Right atrium auricular region (tissue), 2 donors: ENCODE measurements around the gene SATL1. TPM values are rescaled to one million over a fixed set of nuclear protein-coding genes. Genes with fewer than 3 reads are reported as not detected.
A peak's percentile ranks its signal among the peaks of the same experiment; 100 is the strongest.

Source experiments
- DNase-seq: peaks from one replicate; pipeline ENCODE4 v3.0.0-alpha.2; 2019; ENCODE audit warnings: low spot score
- H3K27ac ChIP-seq, 2 donors: fragments of 200-600 bp; sonication (generic); 1 replicate in 1 of 2; 2 replicates in 1 of 2; pipeline ENCODE4 v1.5.1; 2016 to 2019
- H3K27me3 ChIP-seq, 2 donors: fragments of 200-600 bp; sonication (generic); one replicate each; pipeline versions ENCODE4 v1.5.1 to v1.6.0; 2017 to 2019
- H3K36me3 ChIP-seq: fragments of 200-600 bp; sonication (generic); one replicate; pipeline ENCODE4 v1.5.1; 2016
- H3K4me1 ChIP-seq, 2 donors: fragments of 200-600 bp; sonication (generic); one replicate each; pipeline versions ENCODE4 v1.5.1 to v1.6.0; 2017 to 2019
- H3K4me3 ChIP-seq, 2 donors: fragments of 200-600 bp; sonication (generic); 1 replicate in 1 of 2; 2 replicates in 1 of 2; pipeline ENCODE4 v1.5.1; 2017 to 2019; ENCODE audit warnings: mild to moderate bottlenecking in 1 of 2, moderate library complexity in 1 of 2
- H3K9me3 ChIP-seq, 2 donors: fragments of 200-600 bp; sonication (generic); one replicate each; pipeline ENCODE4 v1.5.1; 2019
- total RNA-seq, 2 donors: library from RNA; depleted of rRNA; stranded (reverse); fragments of >200 nt; gene quantifications; one replicate each; pipeline ENCODE4 v1.1.0, GENCODE V29; 2016
- TF ChIP-seq, protein P1 (sequence below), 2 donors: fragments of 200-600 bp; sonication (generic); IDR thresholded peaks; one replicate each; pipeline ENCODE4 v1.5.1; 2019; ENCODE audit warnings: antibody characterized with exemption in 2 of 2

The SATL1 gene
- total RNA-seq, 2 donors from 2014 or later: 0.16 TPM; not detected in 1

DNA sequence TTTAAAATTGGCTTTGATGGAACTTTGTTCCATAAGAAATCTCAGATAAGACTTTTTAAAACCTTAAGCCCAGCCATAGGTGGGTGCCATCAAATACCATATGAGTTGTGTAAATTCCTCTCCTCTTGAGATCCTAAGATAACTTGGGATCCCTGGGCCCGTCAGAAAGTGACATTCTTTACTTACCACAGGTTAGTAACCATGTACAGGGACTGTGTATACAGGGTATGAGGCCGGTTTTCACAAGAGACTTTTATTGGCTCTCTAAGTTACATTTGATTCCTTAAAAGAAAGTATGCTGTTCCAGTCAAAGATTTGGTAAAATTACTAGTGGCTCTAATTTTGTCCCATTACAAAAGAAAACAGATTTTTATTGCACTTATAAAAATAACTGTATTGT, 129.8 kb downstream of the SATL1 start:
- DNase-seq: no peak
- TF ChIP-seq, protein P1, sequence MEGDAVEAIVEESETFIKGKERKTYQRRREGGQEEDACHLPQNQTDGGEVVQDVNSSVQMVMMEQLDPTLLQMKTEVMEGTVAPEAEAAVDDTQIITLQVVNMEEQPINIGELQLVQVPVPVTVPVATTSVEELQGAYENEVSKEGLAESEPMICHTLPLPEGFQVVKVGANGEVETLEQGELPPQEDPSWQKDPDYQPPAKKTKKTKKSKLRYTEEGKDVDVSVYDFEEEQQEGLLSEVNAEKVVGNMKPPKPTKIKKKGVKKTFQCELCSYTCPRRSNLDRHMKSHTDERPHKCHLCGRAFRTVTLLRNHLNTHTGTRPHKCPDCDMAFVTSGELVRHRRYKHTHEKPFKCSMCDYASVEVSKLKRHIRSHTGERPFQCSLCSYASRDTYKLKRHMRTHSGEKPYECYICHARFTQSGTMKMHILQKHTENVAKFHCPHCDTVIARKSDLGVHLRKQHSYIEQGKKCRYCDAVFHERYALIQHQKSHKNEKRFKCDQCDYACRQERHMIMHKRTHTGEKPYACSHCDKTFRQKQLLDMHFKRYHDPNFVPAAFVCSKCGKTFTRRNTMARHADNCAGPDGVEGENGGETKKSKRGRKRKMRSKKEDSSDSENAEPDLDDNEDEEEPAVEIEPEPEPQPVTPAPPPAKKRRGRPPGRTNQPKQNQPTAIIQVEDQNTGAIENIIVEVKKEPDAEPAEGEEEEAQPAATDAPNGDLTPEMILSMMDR (IDR thresholded peaks at IDR 0.05): no peak
- H3K9me3 ChIP-seq: no peaks in the 10 kb centered on the region
- no peak overlapping the region for H3K4me3 ChIP-seq
- H3K4me1 ChIP-seq: no peaks in the 10 kb centered on the region
- no peaks in the 10 kb centered on the region for H3K27me3 ChIP-seq
- H3K36me3 ChIP-seq: no peaks in the 10 kb centered on the region
- H3K27ac ChIP-seq: no peak overlapping the region

DNA sequence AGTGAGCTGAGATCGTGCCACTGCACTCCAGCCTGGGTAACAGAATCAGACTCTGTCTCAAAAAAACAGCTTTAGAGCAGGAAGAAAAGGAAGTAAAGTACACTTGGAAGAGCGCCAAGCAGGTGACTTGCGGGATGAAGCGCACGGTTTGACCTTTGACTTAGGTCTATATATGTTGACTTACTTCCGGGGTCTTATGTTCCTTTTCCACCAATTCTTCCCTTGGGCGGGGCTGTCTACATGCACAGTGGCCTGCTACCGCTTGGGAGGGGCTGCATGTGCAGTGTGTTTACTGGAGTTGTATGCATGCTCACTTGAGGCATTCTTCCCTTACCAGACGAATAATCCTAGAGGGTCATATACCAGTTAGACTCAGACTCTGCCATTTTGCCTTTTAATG, 131.3 kb downstream of the SATL1 start:
- no peak overlapping the region for H3K4me3 ChIP-seq
- no peak overlapping the region for H3K27ac ChIP-seq
- no peaks in the 10 kb centered on the region for H3K4me1 ChIP-seq
- H3K9me3 ChIP-seq: no peaks in the 10 kb centered on the region
- H3K36me3 ChIP-seq: no peaks in the 10 kb centered on the region
- TF ChIP-seq, protein P1 (IDR thresholded peaks at IDR 0.05): no peak
- no peak for DNase-seq
- H3K27me3 ChIP-seq: no peaks in the 10 kb centered on the region

DNA sequence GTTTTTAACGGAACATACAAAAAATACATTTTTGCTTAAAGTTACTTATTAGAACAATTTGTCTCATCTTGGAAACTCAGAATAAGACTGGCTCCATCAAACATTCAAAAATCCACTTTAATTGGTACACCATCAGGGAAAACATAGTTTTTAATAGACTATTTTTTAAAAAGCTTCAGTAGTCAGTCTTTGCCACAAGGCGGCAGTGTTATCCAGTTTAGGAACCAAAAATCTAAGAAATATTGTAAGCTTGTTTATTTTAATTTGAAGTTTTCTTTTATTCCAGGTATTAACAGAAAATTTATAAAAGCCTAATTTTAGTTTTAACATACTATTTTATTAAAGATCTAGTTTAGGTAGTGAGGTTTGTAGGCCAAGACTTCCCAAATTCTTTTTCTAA, 132.2 kb downstream of the SATL1 start:
- no peaks in the 10 kb centered on the region for H3K4me1 ChIP-seq
- no peak overlapping the region for H3K27ac ChIP-seq
- H3K27me3 ChIP-seq: no peaks in the 10 kb centered on the region
- H3K4me3 ChIP-seq: no peak overlapping the region
- DNase-seq: no peak
- H3K9me3 ChIP-seq: no peaks in the 10 kb centered on the region
- no peaks in the 10 kb centered on the region for H3K36me3 ChIP-seq
- TF ChIP-seq, protein P1 (IDR thresholded peaks at IDR 0.05): peak; percentile 46 to 78

DNA sequence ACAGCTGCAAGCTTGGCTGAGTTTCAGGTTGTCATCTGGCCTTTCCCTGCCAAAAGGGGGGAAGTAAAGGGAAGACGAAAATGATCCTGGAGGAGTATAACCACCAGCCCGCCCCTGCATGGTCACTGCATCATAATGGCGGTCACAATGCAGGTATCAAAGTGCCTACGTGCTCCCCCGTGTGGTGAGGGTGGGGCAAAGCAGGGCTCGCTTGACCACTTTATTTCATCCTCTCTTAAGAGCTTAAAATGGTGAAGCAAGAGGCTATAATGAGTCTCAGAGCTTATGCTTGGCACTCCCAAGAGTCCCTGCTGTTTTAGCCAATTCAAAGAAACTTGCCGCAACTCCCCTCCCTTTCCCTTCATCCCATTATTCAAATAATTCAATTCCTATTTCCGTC, 134.3 kb downstream of the SATL1 start:
- DNase-seq: no peak
- Histone ChIP-seq H3K36me3 (no peaks in the 10 kb centered on the region), H3K9me3 (no peaks in the 10 kb centered on the region), H3K27ac (no peak overlapping the region), H3K4me3 (no peak overlapping the region), H3K27me3 (no peaks in the 10 kb centered on the region), H3K4me1 (no peaks in the 10 kb centered on the region)
- TF ChIP-seq, protein P1 (IDR thresholded peaks at IDR 0.05): peak in 1 of 2 donors; percentile 49

DNA sequence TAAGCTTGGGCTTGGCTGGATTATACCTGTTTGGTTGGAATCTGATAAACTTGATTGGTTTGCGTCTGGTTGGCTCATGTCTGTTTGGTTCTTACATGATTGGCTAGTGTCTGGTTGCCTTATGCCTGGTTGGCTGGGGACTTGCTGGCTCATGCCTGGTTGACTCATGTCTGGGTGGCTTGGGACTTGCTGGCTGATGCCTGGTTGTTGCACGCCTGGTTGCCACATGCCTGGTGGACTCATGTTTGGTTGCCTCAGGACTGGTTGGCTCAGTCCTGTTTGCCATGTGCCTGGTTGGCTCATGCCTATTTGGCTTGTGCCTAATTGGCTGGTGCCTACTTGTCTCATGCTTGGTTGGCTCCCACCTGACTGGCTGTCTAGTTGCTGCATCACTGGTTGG, 135.4 kb downstream of the SATL1 start:
- DNase-seq: no peak
- Histone ChIP-seq H3K9me3 (no peaks in the 10 kb centered on the region), H3K36me3 (no peaks in the 10 kb centered on the region), H3K27me3 (no peaks in the 10 kb centered on the region), H3K27ac (no peak overlapping the region), H3K4me3 (no peak overlapping the region), H3K4me1 (no peaks in the 10 kb centered on the region)
- TF ChIP-seq, protein P1 (IDR thresholded peaks at IDR 0.05): no peak

DNA sequence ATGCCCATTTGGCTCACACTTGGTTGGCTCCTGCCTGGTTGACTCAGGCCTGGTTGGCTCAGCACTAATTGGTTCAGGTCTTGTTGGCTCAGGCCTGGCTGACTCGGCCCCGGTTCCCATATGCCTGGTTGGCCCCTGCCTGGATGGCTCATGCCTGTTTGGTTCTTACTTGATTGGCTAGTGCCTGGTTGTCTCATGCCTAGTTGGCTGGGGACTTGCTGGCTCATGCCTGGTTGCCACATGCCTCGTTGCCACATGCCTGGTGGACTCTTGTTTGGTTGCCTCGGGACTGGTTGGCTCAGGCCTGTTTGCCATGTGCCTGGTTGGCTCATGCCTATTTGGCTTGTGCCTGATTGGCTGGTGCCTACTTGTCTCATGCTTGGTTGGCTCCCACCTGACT, 136.2 kb downstream of the SATL1 start:
- no peak for DNase-seq
- Histone ChIP-seq H3K36me3 (no peaks in the 10 kb centered on the region), H3K27me3 (no peaks in the 10 kb centered on the region), H3K27ac (no peak overlapping the region), H3K9me3 (no peaks in the 10 kb centered on the region), H3K4me1 (no peaks in the 10 kb centered on the region), H3K4me3 (no peak overlapping the region)
- TF ChIP-seq, protein P1 (IDR thresholded peaks at IDR 0.05): no peak
